Prostate gland (tissue), 2 donors: Measurements from ENCODE around the gene GLRX3. TPM values are rescaled to one million over a fixed set of nuclear protein-coding genes. Genes with fewer than 3 reads are reported as not detected.

Experiments
- DNase-seq: peaks from one replicate; pipeline ENCODE4 v3.0.0-alpha.2; 2019; ENCODE audit warnings: low spot score
- H3K27ac ChIP-seq, 2 donors: fragments of 200-600 bp; sonication (generic); 2 replicates each; pipeline ENCODE4 v1.5.1; 2017 to 2019
- H3K27me3 ChIP-seq: fragments of 200-600 bp; sonication (generic); replicated peaks from 2 replicates; pipeline ENCODE4 v1.5.1; 2019; ENCODE audit not compliant: insufficient read depth
- H3K36me3 ChIP-seq, 2 donors: fragments of 200-600 bp; sonication (generic); 1 replicate in 1 of 2; 2 replicates in 1 of 2; pipeline versions ENCODE4 v1.5.1 to v1.8.1; 2017 to 2019
- H3K4me1 ChIP-seq: fragments of 200-600 bp; sonication (generic); replicated peaks from 2 replicates; pipeline ENCODE4 v1.5.1; 2019
- H3K4me3 ChIP-seq, 2 donors: fragments of 200-600 bp; sonication (generic); 2 replicates each; pipeline ENCODE4 v1.5.1; 2017 to 2019
- H3K9me3 ChIP-seq: fragments of 200-600 bp; sonication (generic); 2 replicates; pipeline ENCODE4 v1.5.1; 2017
- POLR2A ChIP-seq: fragments of 450-650 bp; IDR thresholded peaks from one replicate; pipeline ENCODE4 v1.6.1; 2016; ENCODE audit warnings: antibody characterized with exemption, mild to moderate bottlenecking
- POLR2AphosphoS5 ChIP-seq: sonication (generic); formaldehyde crosslinking; IDR thresholded peaks from one replicate; pipeline ENCODE4 v1.6.1; 2017; ENCODE audit warnings: antibody characterized with exemption
- WGBS: methylation state at CpG from one replicate; pipeline ENCODE4 v1.1.5; 2018; 5-methylcytosine and 5-hydroxymethylcytosine counted together
- intact Hi-C: fragments of 100-400 bp; cut with DNase I; formaldehyde crosslinking; loops from one replicate; pipeline ENCODE4 v1.14.2; 2022
- total RNA-seq, 2 donors: library from RNA; depleted of rRNA; stranded (reverse); fragments of >200 nt; gene quantifications; one replicate each; pipeline ENCODE4 v1.1.0, GENCODE V29; 2016
- TF ChIP-seq, protein P1 (sequence below), 4 experiments: fragments of 200-600 bp in 2 of 4; fragments of 450-650 bp in 2 of 4; sonication (generic) in 2 of 4; IDR thresholded peaks; 1 replicate in 3 of 4; 2 replicates in 1 of 4; pipeline ENCODE4 v1.5.1; 2016 to 2019; ENCODE audit warnings: antibody characterized with exemption in 4 of 4, mild to moderate bottlenecking in 2 of 4, moderate library complexity in 2 of 4

Gene GLRX3
- total RNA-seq, 2 donors from 2014 or later = 32.6 to 40.7 TPM

DNA sequence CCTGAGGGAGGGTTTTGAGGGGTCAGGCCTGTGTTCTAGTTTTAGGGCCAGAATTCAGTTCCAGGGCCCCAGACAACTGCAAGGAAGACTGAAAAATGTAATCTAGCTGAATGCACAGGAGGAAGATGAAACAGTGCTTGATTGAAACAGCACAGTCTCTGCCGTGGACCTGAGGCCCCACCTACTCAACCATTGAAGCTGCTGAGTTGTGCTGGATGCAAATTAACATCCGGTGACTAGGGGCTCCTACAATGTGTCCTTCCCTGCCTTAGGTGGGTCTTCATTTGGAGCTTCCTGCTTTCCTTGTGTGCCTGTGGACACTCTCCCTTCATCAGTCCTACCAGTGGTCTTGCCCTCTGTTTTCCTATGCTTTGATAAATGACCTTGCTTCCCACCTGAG is 5.7 kb downstream of the GLRX3 start:
- no peak for DNase-seq
- Histone ChIP-seq H3K36me3 (no peaks in the 10 kb centered on the region), H3K27ac (no peak overlapping the region), H3K4me1 (peaks cover 8% of the 10 kb centered on the region), H3K27me3 (no peaks in the 10 kb centered on the region), H3K9me3 (no peaks in the 10 kb centered on the region), H3K4me3 (no peak overlapping the region)
- intact Hi-C loops = no loop called here
- TF ChIP-seq, protein P1, sequence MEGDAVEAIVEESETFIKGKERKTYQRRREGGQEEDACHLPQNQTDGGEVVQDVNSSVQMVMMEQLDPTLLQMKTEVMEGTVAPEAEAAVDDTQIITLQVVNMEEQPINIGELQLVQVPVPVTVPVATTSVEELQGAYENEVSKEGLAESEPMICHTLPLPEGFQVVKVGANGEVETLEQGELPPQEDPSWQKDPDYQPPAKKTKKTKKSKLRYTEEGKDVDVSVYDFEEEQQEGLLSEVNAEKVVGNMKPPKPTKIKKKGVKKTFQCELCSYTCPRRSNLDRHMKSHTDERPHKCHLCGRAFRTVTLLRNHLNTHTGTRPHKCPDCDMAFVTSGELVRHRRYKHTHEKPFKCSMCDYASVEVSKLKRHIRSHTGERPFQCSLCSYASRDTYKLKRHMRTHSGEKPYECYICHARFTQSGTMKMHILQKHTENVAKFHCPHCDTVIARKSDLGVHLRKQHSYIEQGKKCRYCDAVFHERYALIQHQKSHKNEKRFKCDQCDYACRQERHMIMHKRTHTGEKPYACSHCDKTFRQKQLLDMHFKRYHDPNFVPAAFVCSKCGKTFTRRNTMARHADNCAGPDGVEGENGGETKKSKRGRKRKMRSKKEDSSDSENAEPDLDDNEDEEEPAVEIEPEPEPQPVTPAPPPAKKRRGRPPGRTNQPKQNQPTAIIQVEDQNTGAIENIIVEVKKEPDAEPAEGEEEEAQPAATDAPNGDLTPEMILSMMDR (IDR thresholded peaks at IDR 0.05) = no peak
- no peak for TF ChIP-seq POLR2AphosphoS5
- no peak for TF ChIP-seq POLR2A
- WGBS = 42% methylated on average over 2 of the region's 2 CpGs

GRCh38 chr10:130146042-130146441 is 9.9 kb downstream of the GLRX3 start:
- Histone ChIP-seq H3K36me3 (no peaks in the 10 kb centered on the region), H3K4me3 (no peak overlapping the region), H3K9me3 (no peaks in the 10 kb centered on the region), H3K27ac (no peak overlapping the region), H3K4me1 (no peaks in the 10 kb centered on the region), H3K27me3 (no peaks in the 10 kb centered on the region)
- intact Hi-C loops = no loop called here
- WGBS = 89% methylated on average over 4 of the region's 4 CpGs
- DNase-seq = no peak
- TF ChIP-seq POLR2AphosphoS5 (no peak), POLR2A (no peak)
- TF ChIP-seq, protein P1 (IDR thresholded peaks at IDR 0.05) = no peak

DNA sequence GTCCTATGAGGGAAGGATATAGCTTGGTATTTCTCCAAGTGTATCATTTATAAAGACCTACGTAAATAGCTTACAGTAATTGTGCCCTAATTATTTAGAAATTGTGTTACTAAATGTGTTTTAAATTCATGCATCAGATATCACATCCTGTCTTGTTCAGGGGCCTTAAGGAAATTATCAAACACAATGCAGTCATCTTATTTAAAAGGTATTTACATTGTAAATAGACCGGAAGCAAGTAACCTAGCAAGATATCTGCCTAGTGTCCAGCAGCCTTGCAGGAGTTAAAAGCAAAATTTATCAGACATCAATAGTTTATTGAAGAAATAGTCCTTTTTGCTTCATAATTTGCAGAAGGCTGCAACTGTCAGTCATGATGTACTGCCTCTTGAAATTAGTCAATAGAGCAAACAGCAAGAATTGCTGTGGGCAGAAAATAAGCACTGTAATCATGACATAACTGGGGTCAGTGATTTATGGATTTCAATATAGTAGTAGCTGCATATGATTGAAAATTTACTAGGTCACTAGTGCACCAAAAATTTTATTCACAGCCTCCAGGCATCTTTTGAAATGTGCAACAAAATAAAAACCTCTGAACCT is 23.1 kb downstream of the GLRX3 start:
- DNase-seq = no peak
- H3K4me3 ChIP-seq = no peak overlapping the region

DNA sequence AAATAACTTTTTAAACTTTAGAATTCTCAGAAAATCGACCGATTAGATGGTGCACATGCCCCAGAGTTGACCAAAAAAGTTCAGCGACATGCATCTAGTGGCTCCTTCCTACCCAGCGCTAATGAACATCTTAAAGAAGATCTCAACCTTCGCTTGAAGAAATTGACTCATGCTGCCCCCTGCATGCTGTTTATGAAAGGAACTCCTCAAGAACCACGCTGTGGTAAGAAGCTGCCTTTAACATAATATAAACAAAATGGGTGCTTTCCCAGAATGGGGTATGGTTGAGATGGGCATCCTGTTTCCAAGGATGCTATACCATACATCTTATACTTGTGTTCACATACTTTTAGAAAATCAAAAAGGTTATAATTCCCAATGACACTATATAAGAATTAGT is 24.6 kb downstream of the GLRX3 start:
- intact Hi-C loops = no loop called here
- TF ChIP-seq POLR2AphosphoS5 = no peak
- no peaks in the 10 kb centered on the region for H3K36me3 ChIP-seq
- H3K9me3 ChIP-seq = no peaks in the 10 kb centered on the region
- WGBS = 81% methylated on average over 6 of the region's 6 CpGs
- H3K4me1 ChIP-seq = no peaks in the 10 kb centered on the region
- no peaks in the 10 kb centered on the region for H3K27me3 ChIP-seq
- H3K27ac ChIP-seq = no peak overlapping the region
- DNase-seq = no peak
- no peak overlapping the region for H3K4me3 ChIP-seq

More for the DNA sequence above, 23.1 kb downstream of the GLRX3 start:
- intact Hi-C loops = no loop called here
- no peaks in the 10 kb centered on the region for H3K4me1 ChIP-seq
- H3K27ac ChIP-seq = no peak overlapping the region
- TF ChIP-seq, protein P1 (IDR thresholded peaks at IDR 0.05) = no peak
- TF ChIP-seq POLR2A (no peak), POLR2AphosphoS5 (no peak)
- H3K36me3 ChIP-seq = no peaks in the 10 kb centered on the region
- H3K9me3 ChIP-seq = no peaks in the 10 kb centered on the region
- H3K27me3 ChIP-seq = no peaks in the 10 kb centered on the region
- 78% methylated on average over 2 of the region's 2 CpGs for WGBS

DNA sequence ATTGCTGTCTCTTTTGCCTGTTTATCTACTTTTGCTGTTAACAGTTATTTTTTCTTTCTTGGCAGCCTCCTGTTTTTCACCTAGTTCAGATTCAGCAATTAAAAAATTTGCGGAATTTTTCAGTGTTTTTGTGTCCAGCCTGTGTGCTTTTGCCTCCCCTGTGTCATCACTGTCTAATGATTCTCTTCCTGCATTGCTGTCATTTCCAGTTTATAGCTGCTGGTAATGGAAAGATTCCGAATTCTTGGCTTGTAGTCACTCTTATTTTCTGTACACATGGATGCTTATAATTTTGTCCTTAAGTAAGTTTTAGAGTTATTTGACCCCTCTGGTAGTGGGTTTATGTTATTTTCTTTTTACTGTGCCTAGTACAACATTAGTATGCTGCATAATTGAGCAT is 25.1 kb downstream of the GLRX3 start:
- H3K27me3 ChIP-seq = no peaks in the 10 kb centered on the region
- no peak overlapping the region for H3K27ac ChIP-seq
- TF ChIP-seq POLR2A (no peak), POLR2AphosphoS5 (no peak)
- TF ChIP-seq, protein P1 (IDR thresholded peaks at IDR 0.05) = no peak
- H3K4me1 ChIP-seq = no peaks in the 10 kb centered on the region
- H3K4me3 ChIP-seq = no peak overlapping the region
- intact Hi-C loops = no loop called here
- H3K9me3 ChIP-seq = no peaks in the 10 kb centered on the region
- 91% methylated on average over 2 of the region's 2 CpGs for WGBS
- DNase-seq = no peak
- H3K36me3 ChIP-seq = no peaks in the 10 kb centered on the region
